H9 (cell line): ENCODE data around the gene SERPINA5. TPM values are rescaled to one million over a fixed set of nuclear protein-coding genes. Genes with fewer than 3 reads are reported as not detected.

Experiments
- DNase-seq: peaks from one replicate; pipeline ENCODE4 v3.0.0-alpha.2; 2017
- H2AFZ ChIP-seq: one replicate; pipeline ENCODE4 v1.6.1; 2013; ENCODE audit warnings: mild to moderate bottlenecking, low read length, control low read depth, moderate library complexity
- H2AK5ac ChIP-seq: 2 replicates; pipeline ENCODE4 v1.6.1; 2013; ENCODE audit warnings: low read length, control low read depth, mixed read lengths; ENCODE audit not compliant: insufficient read length
- H2BK120ac ChIP-seq: one replicate; pipeline ENCODE4 v1.6.1; 2013; ENCODE audit warnings: low read depth, mild to moderate bottlenecking, low read length, control low read depth, inconsistent platforms; ENCODE audit not compliant: poor library complexity, severe bottlenecking
- H2BK12ac ChIP-seq: 2 replicates; pipeline ENCODE4 v1.6.1; 2013; ENCODE audit warnings: low read length, control low read depth, mixed read lengths, low read depth; ENCODE audit not compliant: insufficient read length
- H2BK15ac ChIP-seq: 2 replicates; pipeline ENCODE4 v1.6.1; 2013; ENCODE audit warnings: low read depth, low read length, control low read depth
- H2BK20ac ChIP-seq: one replicate; pipeline ENCODE4 v1.6.1; 2013; ENCODE audit warnings: low read depth, mild to moderate bottlenecking, low read length, control low read depth, inconsistent platforms; ENCODE audit not compliant: poor library complexity, severe bottlenecking
- H2BK5ac ChIP-seq: 2 replicates; pipeline ENCODE4 v1.6.1; 2013; ENCODE audit warnings: low read length, control low read depth, mixed read lengths; ENCODE audit not compliant: insufficient read length
- H3K14ac ChIP-seq: 2 replicates; pipeline ENCODE4 v1.6.1; 2013; ENCODE audit warnings: low read length, control low read depth; ENCODE audit not compliant: insufficient read depth
- H3K18ac ChIP-seq: 2 replicates; pipeline ENCODE4 v1.6.1; 2013; ENCODE audit warnings: low read depth, mild to moderate bottlenecking, mixed read lengths, low read length, control low read depth; ENCODE audit not compliant: insufficient read length
- H3K23ac ChIP-seq: 2 replicates; pipeline ENCODE4 v1.6.1; 2013; ENCODE audit warnings: low read length, control low read depth, mixed read lengths, low read depth; ENCODE audit not compliant: insufficient read length
- H3K23me2 ChIP-seq: 2 replicates; pipeline ENCODE4 v1.6.1; 2013; ENCODE audit warnings: low read depth, mild to moderate bottlenecking, mixed read lengths, low read length, control low read depth; ENCODE audit not compliant: insufficient read length, poor library complexity, severe bottlenecking
- H3K27ac ChIP-seq: 2 replicates; pipeline ENCODE4 v1.5.1; 2013; ENCODE audit warnings: low read length, control low read depth, mixed read lengths, low read depth; ENCODE audit not compliant: insufficient read length
- H3K27me3 ChIP-seq: 2 replicates; pipeline ENCODE4 v1.6.1; 2013; ENCODE audit warnings: low read length, control low read depth, inconsistent platforms; ENCODE audit not compliant: insufficient read depth
- H3K4ac ChIP-seq: 2 replicates; pipeline ENCODE4 v1.6.1; 2013; ENCODE audit warnings: low read depth, mild to moderate bottlenecking, control low read depth, inconsistent platforms, low read length, moderate library complexity
- H3K4me1 ChIP-seq: 2 replicates; pipeline ENCODE4 v1.6.1; 2013; ENCODE audit warnings: low read length, control low read depth, inconsistent platforms; ENCODE audit not compliant: insufficient read depth
- H3K4me2 ChIP-seq: 2 replicates; pipeline ENCODE4 v1.6.1; 2013; ENCODE audit warnings: low read length, control low read depth, mixed read lengths; ENCODE audit not compliant: insufficient read length, insufficient read depth
- H3K56ac ChIP-seq: 2 replicates; pipeline ENCODE4 v1.6.1; 2013; ENCODE audit warnings: low read depth, mild to moderate bottlenecking, mixed read lengths, low read length, control low read depth; ENCODE audit not compliant: insufficient read length
- H3K79me1 ChIP-seq: 2 replicates; pipeline ENCODE4 v1.6.1; 2013; ENCODE audit warnings: low read depth, mild to moderate bottlenecking, moderate library complexity, low read length, control low read depth, inconsistent platforms; ENCODE audit not compliant: insufficient read depth, poor library complexity, severe bottlenecking
- H3K79me2 ChIP-seq: 2 replicates; pipeline ENCODE4 v1.6.1; 2013; ENCODE audit warnings: low read length, control low read depth, inconsistent platforms; ENCODE audit not compliant: insufficient read depth
- H3K9ac ChIP-seq: 2 replicates; pipeline ENCODE4 v1.6.1; 2013; ENCODE audit warnings: low read length, control low read depth, mixed read lengths; ENCODE audit not compliant: insufficient read length; ENCODE audit errors: extremely low read depth
- H3K9me3 ChIP-seq: one replicate; pipeline ENCODE4 v1.6.1; 2013; ENCODE audit warnings: low read depth, low read length, inconsistent platforms; ENCODE audit not compliant: control insufficient read depth
- H3T11ph ChIP-seq: one replicate; pipeline ENCODE4 v1.6.1; 2013; ENCODE audit warnings: mild to moderate bottlenecking, low read length, control low read depth, inconsistent platforms
- H4K20me1 ChIP-seq: one replicate; pipeline ENCODE4 v1.6.1; 2013; ENCODE audit not compliant: control insufficient read depth, insufficient read length, insufficient read depth
- H4K5ac ChIP-seq: 2 replicates; pipeline ENCODE4 v1.6.1; 2013; ENCODE audit warnings: low read depth, mild to moderate bottlenecking, mixed read lengths, low read length, control low read depth; ENCODE audit not compliant: insufficient read length
- H4K8ac ChIP-seq: replicated peaks from 2 replicates; pipeline ENCODE4 v1.6.1; 2013; ENCODE audit warnings: low read length, control low read depth, mixed read lengths, low read depth; ENCODE audit not compliant: insufficient read length
- H4K91ac ChIP-seq: 2 replicates; pipeline ENCODE4 v1.6.1; 2013; ENCODE audit warnings: low read depth, mild to moderate bottlenecking, moderate library complexity, mixed read lengths, low read length, control low read depth; ENCODE audit not compliant: insufficient read length
- H3K27ac Mint-ChIP-seq, 3 experiments: 2 replicates in 2 of 3; 3 replicates in 1 of 3; pipeline ENCODE4 v1.8.0; 2020 to 2021; ENCODE audit warnings: mixed read lengths in 3 of 3, mild to moderate bottlenecking in 1 of 3, moderate library complexity in 1 of 3
- H3K27me3 Mint-ChIP-seq: 2 replicates; pipeline ENCODE4 v1.8.0; 2021; ENCODE audit warnings: low read depth, mild to moderate bottlenecking, moderate library complexity, mixed read lengths
- H3K36me3 Mint-ChIP-seq, 3 experiments: 2 replicates in 2 of 3; 3 replicates in 1 of 3; pipeline ENCODE4 v1.8.0; 2020 to 2021; ENCODE audit warnings: low read depth in 3 of 3, mixed read lengths in 3 of 3; ENCODE audit not compliant: insufficient read depth in 1 of 3
- H3K4me1 Mint-ChIP-seq, 2 experiments: 2 replicates each; pipeline ENCODE4 v1.8.0; 2020; ENCODE audit warnings: mixed read lengths in 2 of 2
- H3K4me3 Mint-ChIP-seq, 2 experiments: 2 replicates in 1 of 2; 3 replicates in 1 of 2; pipeline ENCODE4 v1.8.0; 2020 to 2021; ENCODE audit warnings: mild to moderate bottlenecking in 2 of 2, mixed read lengths in 2 of 2, moderate library complexity in 1 of 2
- H3K9me3 Mint-ChIP-seq, 2 experiments: 2 replicates in 1 of 2; 3 replicates in 1 of 2; pipeline ENCODE4 v1.8.0; 2020; ENCODE audit warnings: mild to moderate bottlenecking in 2 of 2, mixed read lengths in 2 of 2, moderate library complexity in 1 of 2
- CTCF ChIP-seq: fragments of 200-600 bp; sonication (generic); conservative IDR thresholded peaks from 3 replicates; pipeline ENCODE4 v1.8.0; 2021; ENCODE audit warnings: antibody characterized with exemption, mild to moderate bottlenecking
- WGBS: extraction: QIAGEN DNeasy Blood & Tissue Kit; methylation state at CpG from one replicate; pipeline ENCODE4 v1.1.7; 2013; ENCODE audit warnings: missing lambda C conversion rate, low lambda C conversion rate, mixed read lengths; ENCODE audit not compliant: insufficient read length; ENCODE audit errors: extremely low coverage; 5-methylcytosine and 5-hydroxymethylcytosine counted together
- total RNA-seq: library from RNA; stranded (reverse); gene quantifications from 2 replicates; pipeline ENCODE4 v1.2.1, GENCODE V29; 2021

SERPINA5 gene
- total RNA-seq, 1 experiment from 2014 or later, result 1.1 TPM

- no peak overlapping the region for H2BK15ac ChIP-seq
- H3K9me3 ChIP-seq, result no peaks in the 10 kb centered on the region
- H3K36me3 Mint-ChIP-seq, result no peaks in the 10 kb centered on the region
- H3K4ac ChIP-seq, result no peak overlapping the region
- no peaks in the 10 kb centered on the region; a peak in 1 of 5 replicates for H3K9me3 Mint-ChIP-seq
- H4K8ac ChIP-seq, result no peak overlapping the region
- no peak overlapping the region for H4K91ac ChIP-seq
- no peaks in the 10 kb centered on the region for H3K79me2 ChIP-seq
- no CpG with 5 or more reads among the region's 9 CpGs for WGBS
- H3K18ac ChIP-seq, result no peak overlapping the region
- H2AFZ ChIP-seq, result no peak overlapping the region
- H2BK20ac ChIP-seq, result no peak overlapping the region
- peak overlapping the region in 1 of 3 experiments; percentile 28; a peak in 1 of 7 replicates for H3K27ac Mint-ChIP-seq
- H3K27ac ChIP-seq, result no peak overlapping the region
- H2AK5ac ChIP-seq, result no peak overlapping the region
- no peaks in the 10 kb centered on the region for H3K27me3 ChIP-seq
- H2BK12ac ChIP-seq, result no peak overlapping the region
- H2BK5ac ChIP-seq, result no peak overlapping the region
- no peak overlapping the region for H4K5ac ChIP-seq
- peaks cover 22 to 37% of the 10 kb centered on the region in 2 experiments for H3K4me1 Mint-ChIP-seq
- no peak overlapping the region for H3K4me2 ChIP-seq
- H3K79me1 ChIP-seq, result no peaks in the 10 kb centered on the region
- H3K4me3 Mint-ChIP-seq, result no peak overlapping the region
- no peak for TF ChIP-seq CTCF
- H3K4me1 ChIP-seq, result peaks cover 1% of the 10 kb centered on the region; the same call in 1 of the 2 replicates
- no peak overlapping the region for H3K23ac ChIP-seq
- no peaks in the 10 kb centered on the region for H4K20me1 ChIP-seq
- no peak overlapping the region for H3K9ac ChIP-seq
- H3K23me2 ChIP-seq, result no peaks in the 10 kb centered on the region
- H3K27me3 Mint-ChIP-seq, result peaks cover 3% of the 10 kb centered on the region; the same call in 1 of the 2 replicates
- DNase-seq, result no peak
- H3K14ac ChIP-seq, result peak overlapping the region; percentile 21; the same call in 1 of the 2 replicates
- no peak overlapping the region for H2BK120ac ChIP-seq
- no peak overlapping the region for H3K56ac ChIP-seq
- H3T11ph ChIP-seq, result no peak overlapping the region
These were observed 38.3 kb upstream of the SERPINA5 start for GRCh38 chr14:94542811-94543440.
